PFSK-1 (cell line): ENCODE data around the gene EMSY.

Source experiments
- FOXP2 ChIP-seq: optimal IDR thresholded peaks from 2 replicates; pipeline ENCODE3; 2011; ENCODE audit warnings: borderline replicate concordance, control low read depth, inconsistent platforms; ENCODE audit not compliant: insufficient read depth; ENCODE audit errors: extremely low read length, extremely low read depth
- POLR2AphosphoS5 ChIP-seq: IDR thresholded peaks from 2 replicates; pipeline ENCODE4 v1.6.1; 2012; ENCODE audit warnings: low read depth, mild to moderate bottlenecking, control low read depth, low read length, moderate library complexity
- SIN3A ChIP-seq: IDR thresholded peaks from 2 replicates; pipeline ENCODE4 v1.6.1; 2012; ENCODE audit warnings: mild to moderate bottlenecking, low read length, moderate library complexity, borderline replicate concordance; ENCODE audit not compliant: insufficient read depth
- TAF1 ChIP-seq: IDR thresholded peaks from 2 replicates; pipeline ENCODE4 v1.6.1; 2012; ENCODE audit warnings: low read length, control low read depth, borderline replicate concordance; ENCODE audit not compliant: insufficient read depth
- TF ChIP-seq, protein P1 (sequence below), 2 experiments: IDR thresholded peaks; 2 replicates each; pipeline versions ENCODE4 v1.6.1 to v1.8.0; 2011 to 2012; ENCODE audit warnings: low read depth in 2 of 2, low read length in 2 of 2, control low read depth in 1 of 2, inconsistent platforms in 1 of 2, mild to moderate bottlenecking in 1 of 2, moderate library complexity in 1 of 2; ENCODE audit not compliant: insufficient read depth in 1 of 2

The EMSY gene

DNA sequence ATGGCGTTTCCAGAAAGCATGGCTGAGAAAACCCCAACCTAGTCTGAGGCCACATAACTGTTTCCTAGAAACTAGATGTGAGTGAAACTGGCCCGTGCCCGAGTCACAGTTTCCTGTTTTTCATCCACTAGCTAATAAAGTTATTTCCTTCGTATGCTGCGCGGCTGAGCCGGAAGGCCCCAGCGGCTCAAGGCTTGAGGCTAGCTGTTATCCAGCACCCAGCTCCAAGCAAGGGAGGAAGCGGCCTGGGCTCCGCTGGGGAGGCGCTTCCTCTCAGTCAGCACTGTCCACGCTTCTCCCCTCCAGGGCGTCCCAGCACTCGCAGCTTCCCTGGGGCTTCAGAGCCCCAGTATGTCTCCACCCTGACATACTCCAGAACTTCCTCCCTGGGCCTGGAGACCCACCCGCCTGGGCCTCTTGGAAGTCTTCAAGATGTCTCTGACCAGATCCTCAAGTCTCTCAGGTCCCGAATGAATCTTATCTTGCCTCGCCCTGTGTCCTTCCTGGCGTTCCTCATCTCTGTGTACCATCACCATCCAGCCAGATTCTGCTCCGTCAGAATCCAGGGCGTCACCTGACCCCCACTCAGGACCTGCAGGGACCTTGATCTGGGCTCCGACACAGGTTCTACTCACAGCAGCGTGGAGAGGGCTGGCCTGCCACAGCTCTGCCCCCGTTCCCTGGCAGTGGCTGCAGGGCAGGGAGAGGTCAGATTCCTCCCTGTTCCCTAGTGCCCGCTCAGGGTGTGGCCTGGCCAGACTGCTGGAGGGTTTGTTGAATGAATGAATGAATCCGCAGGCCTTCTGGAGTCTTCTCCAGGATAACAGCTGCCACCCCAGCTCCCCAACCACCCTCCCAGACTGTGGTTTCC lies 143.9 kb downstream of the EMSY start:
- no peak for TF ChIP-seq POLR2AphosphoS5
- no peak for TF ChIP-seq TAF1
- no peak for TF ChIP-seq SIN3A
- TF ChIP-seq, protein P1, sequence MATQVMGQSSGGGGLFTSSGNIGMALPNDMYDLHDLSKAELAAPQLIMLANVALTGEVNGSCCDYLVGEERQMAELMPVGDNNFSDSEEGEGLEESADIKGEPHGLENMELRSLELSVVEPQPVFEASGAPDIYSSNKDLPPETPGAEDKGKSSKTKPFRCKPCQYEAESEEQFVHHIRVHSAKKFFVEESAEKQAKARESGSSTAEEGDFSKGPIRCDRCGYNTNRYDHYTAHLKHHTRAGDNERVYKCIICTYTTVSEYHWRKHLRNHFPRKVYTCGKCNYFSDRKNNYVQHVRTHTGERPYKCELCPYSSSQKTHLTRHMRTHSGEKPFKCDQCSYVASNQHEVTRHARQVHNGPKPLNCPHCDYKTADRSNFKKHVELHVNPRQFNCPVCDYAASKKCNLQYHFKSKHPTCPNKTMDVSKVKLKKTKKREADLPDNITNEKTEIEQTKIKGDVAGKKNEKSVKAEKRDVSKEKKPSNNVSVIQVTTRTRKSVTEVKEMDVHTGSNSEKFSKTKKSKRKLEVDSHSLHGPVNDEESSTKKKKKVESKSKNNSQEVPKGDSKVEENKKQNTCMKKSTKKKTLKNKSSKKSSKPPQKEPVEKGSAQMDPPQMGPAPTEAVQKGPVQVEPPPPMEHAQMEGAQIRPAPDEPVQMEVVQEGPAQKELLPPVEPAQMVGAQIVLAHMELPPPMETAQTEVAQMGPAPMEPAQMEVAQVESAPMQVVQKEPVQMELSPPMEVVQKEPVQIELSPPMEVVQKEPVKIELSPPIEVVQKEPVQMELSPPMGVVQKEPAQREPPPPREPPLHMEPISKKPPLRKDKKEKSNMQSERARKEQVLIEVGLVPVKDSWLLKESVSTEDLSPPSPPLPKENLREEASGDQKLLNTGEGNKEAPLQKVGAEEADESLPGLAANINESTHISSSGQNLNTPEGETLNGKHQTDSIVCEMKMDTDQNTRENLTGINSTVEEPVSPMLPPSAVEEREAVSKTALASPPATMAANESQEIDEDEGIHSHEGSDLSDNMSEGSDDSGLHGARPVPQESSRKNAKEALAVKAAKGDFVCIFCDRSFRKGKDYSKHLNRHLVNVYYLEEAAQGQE (IDR thresholded peaks at IDR 0.05; ENCODE audit: insufficient read depth in 1 of 2, low read depth in 2 of 2, low read length in 2 of 2): no peak; a peak in 1 of 4 replicates
- no peak for TF ChIP-seq FOXP2

DNA sequence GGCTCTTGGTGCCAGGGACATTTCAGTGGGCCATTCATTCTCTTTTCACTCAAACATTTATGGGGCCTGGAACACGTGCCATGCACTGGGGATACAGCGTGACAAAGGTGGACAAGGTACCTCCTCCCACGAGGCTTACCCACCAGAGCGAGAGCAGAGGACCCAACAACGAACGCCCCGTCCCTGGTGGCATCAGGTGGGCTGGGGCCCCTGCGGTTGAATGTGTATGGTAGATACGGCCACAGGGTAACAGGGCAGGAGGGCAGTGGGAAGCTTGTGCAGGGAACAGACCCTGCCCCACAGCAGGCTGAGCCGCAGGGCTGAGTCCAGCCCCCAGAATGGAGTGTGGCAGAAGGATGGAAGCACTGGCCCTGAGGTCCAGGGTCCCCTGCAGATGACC lies 144.7 kb downstream of the EMSY start:
- TF ChIP-seq SIN3A: no peak
- TF ChIP-seq, protein P1 (IDR thresholded peaks at IDR 0.05; ENCODE audit: insufficient read depth in 1 of 2, low read depth in 2 of 2, low read length in 2 of 2): no peak
- TF ChIP-seq TAF1: no peak

DNA sequence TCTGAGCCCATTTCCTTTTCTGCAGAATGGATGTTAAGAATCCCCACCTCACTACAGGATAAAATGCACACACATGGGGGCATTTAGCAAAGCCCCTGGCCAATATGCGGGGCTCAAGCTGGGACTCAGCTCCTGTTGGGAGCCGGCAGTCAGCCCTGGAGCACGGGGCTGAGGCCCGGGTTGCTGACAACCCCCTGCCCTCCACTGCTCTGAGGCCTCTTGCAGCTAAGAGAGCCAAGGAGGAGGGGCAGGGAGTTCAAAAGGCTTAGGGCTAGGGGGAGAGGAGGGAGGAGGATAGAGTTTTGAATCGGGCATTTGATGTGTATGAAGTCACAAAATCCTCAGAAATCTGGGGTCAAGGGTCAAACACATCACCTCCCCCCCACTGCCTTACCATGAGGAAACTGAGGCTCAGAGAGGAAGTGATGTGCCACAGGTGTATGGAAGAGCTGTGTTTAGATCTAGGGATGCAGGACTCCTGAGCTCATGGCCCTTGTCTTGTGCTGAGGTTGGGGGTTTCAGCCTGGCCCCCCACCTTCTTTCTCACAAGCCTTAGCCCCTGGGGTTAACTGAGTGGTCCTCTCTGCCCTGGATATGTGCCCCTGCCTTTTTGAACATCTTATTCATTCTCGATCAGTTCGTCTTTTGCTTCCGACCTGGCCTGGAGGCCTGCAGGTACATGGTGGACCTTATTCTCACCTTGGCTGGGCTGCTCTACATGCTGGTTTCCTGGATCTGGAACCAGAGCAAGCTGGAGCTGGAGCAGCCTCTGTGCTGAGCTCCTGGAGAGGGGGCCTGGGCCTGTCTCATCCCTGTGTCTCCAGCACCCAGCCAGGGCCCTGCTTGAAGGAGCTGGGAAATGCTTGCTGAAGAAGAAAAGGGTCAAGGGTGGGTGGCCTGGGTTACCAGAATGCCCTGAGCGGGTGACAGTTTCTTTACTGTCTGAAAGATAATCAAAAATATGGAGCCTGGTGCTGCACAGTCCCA lies 145.4 kb downstream of the EMSY start:
- TF ChIP-seq POLR2AphosphoS5: no peak

DNA sequence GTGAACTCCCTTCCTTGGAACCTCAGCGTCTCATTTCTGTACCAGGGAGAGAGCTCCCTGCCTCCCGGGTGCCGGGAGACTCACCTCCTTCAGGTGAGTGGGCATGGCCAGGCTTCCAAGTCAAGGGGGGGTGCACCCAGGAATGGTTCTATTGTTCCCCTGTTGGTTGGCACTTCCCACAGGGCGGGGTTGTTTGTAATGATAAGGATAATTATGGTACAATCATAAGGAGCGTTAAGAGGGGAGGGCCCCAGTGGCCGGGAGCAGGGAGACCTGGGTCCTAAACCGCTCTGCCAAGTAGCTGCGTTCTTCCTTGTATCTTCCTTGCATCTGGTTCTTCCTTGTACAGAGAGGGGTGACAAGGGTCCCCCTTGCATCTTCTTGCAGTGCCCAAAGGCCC lies 146.6 kb downstream of the EMSY start:
- TF ChIP-seq SIN3A (no peak), POLR2AphosphoS5 (no peak), TAF1 (no peak), FOXP2 (no peak)
- TF ChIP-seq, protein P1 (IDR thresholded peaks at IDR 0.05; ENCODE audit: insufficient read depth in 1 of 2, low read depth in 2 of 2, low read length in 2 of 2): no peak

DNA sequence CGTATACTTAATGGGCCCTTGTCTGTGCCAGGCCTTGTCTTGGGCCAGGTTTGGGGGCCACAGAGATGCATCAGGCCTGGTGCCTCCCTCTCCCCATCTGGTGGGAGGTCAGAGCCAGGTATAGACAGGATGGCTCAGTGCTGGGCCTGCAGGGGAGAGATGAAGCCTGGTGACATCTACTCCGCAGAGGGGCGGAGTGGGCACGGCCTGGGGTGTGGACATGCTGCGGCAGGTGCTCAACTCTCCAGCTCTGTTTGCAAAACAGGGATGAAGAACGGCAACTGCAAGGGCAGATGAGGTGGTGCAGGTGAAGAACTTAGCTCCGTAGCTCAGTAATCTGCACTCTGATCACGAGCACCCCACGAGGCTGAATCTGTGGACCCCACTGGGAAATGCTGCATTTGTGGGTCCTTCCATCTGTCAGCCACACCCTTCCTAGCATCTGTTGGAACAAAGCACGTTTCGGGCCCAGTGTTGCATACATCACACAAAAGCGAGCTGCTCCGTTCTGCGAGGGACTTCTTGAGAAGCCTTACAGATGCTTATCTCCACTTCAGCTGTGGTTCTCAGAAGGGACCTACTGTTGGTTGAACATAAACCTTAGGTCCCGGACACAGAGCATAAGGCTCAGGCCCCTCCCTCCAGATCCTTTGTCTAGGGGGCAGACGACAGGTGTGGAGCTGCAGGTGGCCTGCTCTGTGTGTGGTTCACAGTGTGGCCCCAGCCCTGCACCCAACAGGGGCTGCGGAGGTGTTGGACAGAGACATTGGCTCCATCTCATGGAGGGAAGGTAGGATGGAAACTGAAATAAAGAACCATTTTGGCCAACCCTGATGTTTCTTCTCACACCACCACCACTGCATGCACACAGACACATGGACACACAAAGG lies 147.5 kb downstream of the EMSY start:
- TF ChIP-seq, protein P1 (IDR thresholded peaks at IDR 0.05; ENCODE audit: insufficient read depth in 1 of 2, low read depth in 2 of 2, low read length in 2 of 2): no peak
- TF ChIP-seq POLR2AphosphoS5 (no peak), SIN3A (no peak), TAF1 (no peak), FOXP2 (no peak)
